Panc1 (cell line): ENCODE data around the gene HYAL3. TPM values are rescaled to one million over a fixed set of nuclear protein-coding genes. Genes with fewer than 3 reads are reported as not detected.

ENCODE experiments used
- ATAC-seq: fragments of 200-7000 bp; cut with Tn5 transposase; 2 replicates; pipeline ENCODE4 v1.9.1; 2020; ENCODE audit warnings: mild to moderate bottlenecking, moderate library complexity
- BruUV-seq: library from RNA; stranded (reverse); fragments of 400-500 nt; replicated peaks from 2 replicates; lab custom pipeline; 2021; lab: Mats Ljungman, UMichigan
- CTCF ChIA-PET: fragments of 300-600 bp; sonication (Branson Sonifier 250); formaldehyde crosslinking; loops from one replicate; lab custom pipeline; 2022; ENCODE audit warnings: antibody characterized with exemption; lab: Charles Lee
- POLR2A ChIA-PET: fragments of 300-600 bp; sonication (Branson Sonifier 250); formaldehyde crosslinking; loops from one replicate; lab custom pipeline; 2022; ENCODE audit warnings: antibody characterized with exemption; lab: Charles Lee
- DNase-seq: peaks from one replicate; pipeline ENCODE4 v3.0.0-alpha.2; 2010; ENCODE audit warnings: low read depth, low spot score
- H3K27ac ChIP-seq: 2 replicates; pipeline ENCODE4 v1.5.1; 2011; ENCODE audit warnings: mild to moderate bottlenecking, low read length, inconsistent platforms
- H3K27me3 ChIP-seq: fragments of 200-500 bp; sonication (Bioruptor generic); 2 replicates; pipeline ENCODE4 v1.6.0; 2014; ENCODE audit warnings: low read length, inconsistent platforms; ENCODE audit not compliant: control insufficient read depth, insufficient read depth
- H3K36me3 ChIP-seq: fragments of 200-500 bp; sonication (Bioruptor generic); 2 replicates; pipeline ENCODE4 v1.5.1; 2014; ENCODE audit warnings: inconsistent platforms, mild to moderate bottlenecking, low read length, moderate library complexity; ENCODE audit not compliant: control insufficient read depth, insufficient read depth
- H3K4me1 ChIP-seq: 2 replicates; pipeline ENCODE4 v1.5.1; 2011; ENCODE audit warnings: inconsistent platforms, mild to moderate bottlenecking, low read length, moderate library complexity; ENCODE audit not compliant: control insufficient read depth, insufficient read depth
- H3K4me3 ChIP-seq, 2 experiments: 2 replicates each; pipeline ENCODE4 v1.5.1; 2011 to 2012; ENCODE audit warnings: low read depth in 2 of 2, low read length in 2 of 2, mild to moderate bottlenecking in 2 of 2, inconsistent platforms in 1 of 2, moderate library complexity in 1 of 2
- H3K9me3 ChIP-seq: fragments of 200-500 bp; sonication (Bioruptor generic); 2 replicates; pipeline ENCODE4 v1.5.1; 2014; ENCODE audit warnings: low read depth, mild to moderate bottlenecking, inconsistent platforms, low read length, moderate library complexity; ENCODE audit not compliant: control insufficient read depth, insufficient read depth
- CTCF ChIP-seq: fragments of 450-650 bp; IDR thresholded peaks from 2 replicates; pipeline ENCODE4 v1.5.1; 2017; ENCODE audit warnings: mild to moderate bottlenecking
- POLR2AphosphoS5 ChIP-seq: IDR thresholded peaks from 2 replicates; pipeline ENCODE4 v1.6.1; 2012; ENCODE audit warnings: mild to moderate bottlenecking, low read depth, low read length, moderate library complexity
- SIN3A ChIP-seq: IDR thresholded peaks from 2 replicates; pipeline ENCODE4 v1.6.1; 2012; ENCODE audit warnings: low read depth, mild to moderate bottlenecking, low read length, moderate library complexity, borderline replicate concordance; ENCODE audit not compliant: insufficient read depth
- TCF7L2 ChIP-seq: IDR thresholded peaks from 2 replicates; pipeline ENCODE4 v1.6.1; 2011; ENCODE audit warnings: mild to moderate bottlenecking, low read depth, low read length, inconsistent platforms
- in situ Hi-C: cut with HindIII; loops from 2 replicates; pipeline ENCODE4 v1.10.0; 2016; ENCODE audit warnings: low sequenced_read_pairs, low pct_unique_long_range_greater_than_20kb
- intact Hi-C: fragments of 100-400 bp; cut with micrococcal nuclease; formaldehyde crosslinking; loops from one replicate; pipeline ENCODE4 v1.10.0; 2022; ENCODE audit not compliant: unreplicated experiment
- total RNA-seq: library from RNA; stranded (reverse); gene quantifications from one replicate; pipeline ENCODE4 v1.2.1, GENCODE V29; 2021; ENCODE audit not compliant: unreplicated experiment
- TF ChIP-seq, protein P1 (sequence below), 2 experiments: IDR thresholded peaks; 2 replicates each; pipeline ENCODE4 v1.6.1; 2011 to 2012; ENCODE audit warnings: low read depth in 2 of 2, control low read depth in 1 of 2, low read length in 1 of 2, mild to moderate bottlenecking in 1 of 2, moderate library complexity in 1 of 2; ENCODE audit not compliant: insufficient read depth in 1 of 2

The HYAL3 gene
- total RNA-seq, 1 experiment from 2014 or later = 3.9 TPM

DNA sequence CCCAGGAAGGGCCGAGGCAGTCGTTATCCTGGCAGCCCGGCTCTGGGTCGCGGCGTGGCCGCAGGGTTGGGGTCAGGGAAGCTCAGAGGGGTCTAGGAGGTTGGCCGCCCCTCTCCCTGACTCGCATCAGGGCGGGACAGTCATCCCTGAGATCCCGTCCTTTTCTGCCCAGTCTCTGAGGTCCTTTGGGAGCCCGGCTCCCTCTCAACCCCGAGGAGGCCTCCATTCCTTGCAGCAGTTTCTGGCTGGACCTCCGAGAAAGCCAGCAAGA is 22.8 kb upstream of the HYAL3 start:
- H3K4me3 ChIP-seq = peak overlapping the region; percentile 82 to 93
- H3K9me3 ChIP-seq = no peaks in the 10 kb centered on the region
- H3K4me1 ChIP-seq = peaks cover 27% of the 10 kb centered on the region
- intact Hi-C loops = no loop called here
- TF ChIP-seq, protein P1, sequence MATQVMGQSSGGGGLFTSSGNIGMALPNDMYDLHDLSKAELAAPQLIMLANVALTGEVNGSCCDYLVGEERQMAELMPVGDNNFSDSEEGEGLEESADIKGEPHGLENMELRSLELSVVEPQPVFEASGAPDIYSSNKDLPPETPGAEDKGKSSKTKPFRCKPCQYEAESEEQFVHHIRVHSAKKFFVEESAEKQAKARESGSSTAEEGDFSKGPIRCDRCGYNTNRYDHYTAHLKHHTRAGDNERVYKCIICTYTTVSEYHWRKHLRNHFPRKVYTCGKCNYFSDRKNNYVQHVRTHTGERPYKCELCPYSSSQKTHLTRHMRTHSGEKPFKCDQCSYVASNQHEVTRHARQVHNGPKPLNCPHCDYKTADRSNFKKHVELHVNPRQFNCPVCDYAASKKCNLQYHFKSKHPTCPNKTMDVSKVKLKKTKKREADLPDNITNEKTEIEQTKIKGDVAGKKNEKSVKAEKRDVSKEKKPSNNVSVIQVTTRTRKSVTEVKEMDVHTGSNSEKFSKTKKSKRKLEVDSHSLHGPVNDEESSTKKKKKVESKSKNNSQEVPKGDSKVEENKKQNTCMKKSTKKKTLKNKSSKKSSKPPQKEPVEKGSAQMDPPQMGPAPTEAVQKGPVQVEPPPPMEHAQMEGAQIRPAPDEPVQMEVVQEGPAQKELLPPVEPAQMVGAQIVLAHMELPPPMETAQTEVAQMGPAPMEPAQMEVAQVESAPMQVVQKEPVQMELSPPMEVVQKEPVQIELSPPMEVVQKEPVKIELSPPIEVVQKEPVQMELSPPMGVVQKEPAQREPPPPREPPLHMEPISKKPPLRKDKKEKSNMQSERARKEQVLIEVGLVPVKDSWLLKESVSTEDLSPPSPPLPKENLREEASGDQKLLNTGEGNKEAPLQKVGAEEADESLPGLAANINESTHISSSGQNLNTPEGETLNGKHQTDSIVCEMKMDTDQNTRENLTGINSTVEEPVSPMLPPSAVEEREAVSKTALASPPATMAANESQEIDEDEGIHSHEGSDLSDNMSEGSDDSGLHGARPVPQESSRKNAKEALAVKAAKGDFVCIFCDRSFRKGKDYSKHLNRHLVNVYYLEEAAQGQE (IDR thresholded peaks at IDR 0.05; ENCODE audit: insufficient read depth in 1 of 2, low read depth in 2 of 2, low read length in 1 of 2) = no peak
- no peak for TF ChIP-seq POLR2AphosphoS5
- no peak for TF ChIP-seq SIN3A
- no peak for TF ChIP-seq TCF7L2
- TF ChIP-seq CTCF = no peak
- in situ Hi-C loops = no loop called here
- peak overlapping the region; percentile 92 for H3K27ac ChIP-seq
- 0 out of 2 replicates have a peak, but pooled peaks have one; percentile 2 for ATAC-seq
- ChIA-PET POLR2A (no interaction called here), CTCF (no interaction called here)
- H3K27me3 ChIP-seq = no peaks in the 10 kb centered on the region
- H3K36me3 ChIP-seq = no peaks in the 10 kb centered on the region; the same call in 1 of the 2 replicates
- BruUV-seq = no TSS peak
- DNase-seq = no peak

GRCh38 chr3:50321336-50322114 is 22.3 kb upstream of the HYAL3 start:
- no TSS peak for BruUV-seq
- H3K36me3 ChIP-seq = no peaks in the 10 kb centered on the region; the same call in 1 of the 2 replicates
- DNase-seq (no peak), ATAC-seq (peak; percentile 91)
- H3K4me3 ChIP-seq = peak overlapping the region; percentile 82 to 93
- TF ChIP-seq POLR2AphosphoS5 (peak; percentile 65; the same call in 1 of the 2 replicates), SIN3A (no peak), TCF7L2 (no peak), CTCF (peak; percentile 78)
- TF ChIP-seq, protein P1 (IDR thresholded peaks at IDR 0.05; ENCODE audit: insufficient read depth in 1 of 2, low read depth in 2 of 2, low read length in 1 of 2) = no peak
- H3K4me1 ChIP-seq = peaks cover 23% of the 10 kb centered on the region
- intact Hi-C loops = no loop called here
- H3K9me3 ChIP-seq = no peaks in the 10 kb centered on the region
- ChIA-PET POLR2A (no interaction called here), CTCF (interaction anchor here (0.6 kb wide), 4 partner anchors 28 to 1617 kb away, joined by 3 to 9 read pairs (median 3); no protein-coding TSS in a partner anchor)
- in situ Hi-C loops = no loop called here
- H3K27ac ChIP-seq = peak overlapping the region; percentile 92
- H3K27me3 ChIP-seq = no peaks in the 10 kb centered on the region
